Fibroblast of lung (primary cell): ENCODE data around the gene TENM4. TPM values are rescaled to one million over a fixed set of nuclear protein-coding genes. Genes with fewer than 3 reads are reported as not detected.

Experiments
- DNase-seq, 2 donors: peaks; one replicate each; pipeline versions ENCODE4 v3.0.0 to v3.0.0-alpha.2; 2010; ENCODE audit warnings: low read depth in 2 of 2
- H2AFZ ChIP-seq: 2 replicates; pipeline ENCODE4 v1.5.1; 2012; ENCODE audit warnings: low read length, control low read depth, inconsistent platforms
- H3K27ac ChIP-seq: 2 replicates; pipeline ENCODE4 v1.5.1; 2011; ENCODE audit warnings: low read length, control low read depth; ENCODE audit not compliant: insufficient read depth
- H3K27me3 ChIP-seq: 2 replicates; pipeline ENCODE4 v1.5.1; 2011; ENCODE audit warnings: mild to moderate bottlenecking, low read length; ENCODE audit not compliant: control insufficient read depth, insufficient read depth
- H3K36me3 ChIP-seq: 2 replicates; pipeline ENCODE4 v1.5.1; 2011; ENCODE audit warnings: low read length; ENCODE audit not compliant: control insufficient read depth, insufficient read depth
- H3K4me1 ChIP-seq: 2 replicates; pipeline ENCODE4 v1.5.1; 2011; ENCODE audit warnings: low read length; ENCODE audit not compliant: control insufficient read depth, insufficient read depth; ENCODE audit errors: extremely low read depth
- H3K4me2 ChIP-seq: 2 replicates; pipeline ENCODE4 v1.5.1; 2011; ENCODE audit warnings: low read length, control low read depth; ENCODE audit not compliant: insufficient read depth; ENCODE audit errors: extremely low read depth
- H3K4me3 ChIP-seq, 4 experiments: fragments of 200-600 bp in 1 of 4; sonication (generic) in 1 of 4; replicated peaks in 1 of 4; 2 replicates each; pipeline ENCODE4 v1.5.1; 2011 to 2016; ENCODE audit warnings: low read length in 4 of 4, low read depth in 3 of 4, mild to moderate bottlenecking in 3 of 4, control low read depth in 2 of 4, inconsistent platforms in 1 of 4, mixed read lengths in 1 of 4; ENCODE audit not compliant: insufficient read depth in 1 of 4; ENCODE audit errors: control extremely low read depth in 1 of 4
- H3K79me2 ChIP-seq: 2 replicates; pipeline ENCODE4 v1.5.1; 2012; ENCODE audit warnings: mild to moderate bottlenecking, low read length, inconsistent platforms; ENCODE audit not compliant: control insufficient read depth, insufficient read depth
- H3K9ac ChIP-seq: 2 replicates; pipeline ENCODE4 v1.5.1; 2011; ENCODE audit warnings: mild to moderate bottlenecking, low read length, control low read depth; ENCODE audit not compliant: insufficient read depth
- H3K9me3 ChIP-seq: 2 replicates; pipeline ENCODE4 v1.5.1; 2012; ENCODE audit warnings: low read depth, low read length; ENCODE audit not compliant: control insufficient read depth, insufficient read depth
- H4K20me1 ChIP-seq: 2 replicates; pipeline ENCODE4 v1.5.1; 2011; ENCODE audit warnings: low read length; ENCODE audit not compliant: control insufficient read depth, insufficient read depth; ENCODE audit errors: extremely low read depth
- EZH2 ChIP-seq: IDR thresholded peaks from 2 replicates; pipeline ENCODE4 v1.5.1; 2012; ENCODE audit warnings: low read length, control low read depth, mild to moderate bottlenecking; ENCODE audit errors: missing control alignments
- polyA plus RNA-seq, 2 donors: library from polyadenylated mRNA; depleted of rRNA in 1 of 2; stranded (reverse) in 1 of 2; unstranded in 1 of 2; fragments of >200 nt; gene quantifications; 2 replicates each; pipeline ENCODE4 v1.2.1, GENCODE V29; 2011 to 2012; ENCODE audit warnings: missing spikeins in 1 of 2
- total RNA-seq: library from RNA; depleted of rRNA; stranded (reverse); fragments of >200 nt; gene quantifications from 2 replicates; pipeline ENCODE4 v1.2.1, GENCODE V29; 2014
- TF ChIP-seq, protein P1 (sequence below), 2 donors: IDR thresholded peaks in 1 of 2; conservative IDR thresholded peaks in 1 of 2; 1 replicate in 1 of 2; 2 replicates in 1 of 2; pipeline ENCODE4 v1.5.1; 2011 to 2012; ENCODE audit warnings: low read length in 2 of 2, control low read depth in 1 of 2, inconsistent platforms in 1 of 2, low read depth in 1 of 2, mild to moderate bottlenecking in 1 of 2

TENM4 gene
- total and polyA plus RNA-seq, 2 donors (not counting 1 experiment from before 2014, with no cell fraction given) = 4.6 to 48.4 TPM

DNA sequence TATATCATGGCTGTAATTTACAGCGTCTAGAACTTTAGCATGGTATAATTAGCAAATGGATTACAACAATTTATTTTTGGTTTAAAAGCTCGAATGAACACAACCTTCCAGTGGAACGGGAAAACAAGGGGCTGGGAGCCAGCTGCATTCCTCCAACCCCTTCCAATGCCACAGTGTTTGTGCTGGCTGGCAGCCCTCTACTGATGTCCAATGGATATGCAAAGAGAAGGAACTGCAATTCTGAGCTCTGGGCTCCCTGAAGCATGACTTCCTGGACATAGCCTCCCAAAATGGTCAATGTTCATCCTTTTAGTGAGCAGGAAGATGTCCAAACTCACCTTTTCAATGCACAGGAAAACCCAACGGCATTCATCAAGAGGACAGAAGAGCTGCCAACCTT, 288.3 kb downstream of the TENM4 start:
- Histone ChIP-seq H3K4me3 (no peak overlapping the region), H2AFZ (no peak overlapping the region), H4K20me1 (no peaks in the 10 kb centered on the region), H3K79me2 (no peaks in the 10 kb centered on the region), H3K9me3 (no peaks in the 10 kb centered on the region), H3K36me3 (no peaks in the 10 kb centered on the region), H3K4me1 (no peaks in the 10 kb centered on the region), H3K27me3 (no peaks in the 10 kb centered on the region), H3K27ac (no peak overlapping the region), H3K4me2 (no peak overlapping the region), H3K9ac (no peak overlapping the region)
- DNase-seq = peak in 1 of 2 donors; percentile 59
- TF ChIP-seq EZH2 = no peak
- TF ChIP-seq, protein P1, sequence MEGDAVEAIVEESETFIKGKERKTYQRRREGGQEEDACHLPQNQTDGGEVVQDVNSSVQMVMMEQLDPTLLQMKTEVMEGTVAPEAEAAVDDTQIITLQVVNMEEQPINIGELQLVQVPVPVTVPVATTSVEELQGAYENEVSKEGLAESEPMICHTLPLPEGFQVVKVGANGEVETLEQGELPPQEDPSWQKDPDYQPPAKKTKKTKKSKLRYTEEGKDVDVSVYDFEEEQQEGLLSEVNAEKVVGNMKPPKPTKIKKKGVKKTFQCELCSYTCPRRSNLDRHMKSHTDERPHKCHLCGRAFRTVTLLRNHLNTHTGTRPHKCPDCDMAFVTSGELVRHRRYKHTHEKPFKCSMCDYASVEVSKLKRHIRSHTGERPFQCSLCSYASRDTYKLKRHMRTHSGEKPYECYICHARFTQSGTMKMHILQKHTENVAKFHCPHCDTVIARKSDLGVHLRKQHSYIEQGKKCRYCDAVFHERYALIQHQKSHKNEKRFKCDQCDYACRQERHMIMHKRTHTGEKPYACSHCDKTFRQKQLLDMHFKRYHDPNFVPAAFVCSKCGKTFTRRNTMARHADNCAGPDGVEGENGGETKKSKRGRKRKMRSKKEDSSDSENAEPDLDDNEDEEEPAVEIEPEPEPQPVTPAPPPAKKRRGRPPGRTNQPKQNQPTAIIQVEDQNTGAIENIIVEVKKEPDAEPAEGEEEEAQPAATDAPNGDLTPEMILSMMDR (conservative IDR thresholded peaks at IDR 0.05 in 1 of 2, IDR thresholded peaks at IDR 0.05 in 1 of 2; ENCODE audit: low read depth in 1 of 2, low read length in 2 of 2) = no peak

DNA sequence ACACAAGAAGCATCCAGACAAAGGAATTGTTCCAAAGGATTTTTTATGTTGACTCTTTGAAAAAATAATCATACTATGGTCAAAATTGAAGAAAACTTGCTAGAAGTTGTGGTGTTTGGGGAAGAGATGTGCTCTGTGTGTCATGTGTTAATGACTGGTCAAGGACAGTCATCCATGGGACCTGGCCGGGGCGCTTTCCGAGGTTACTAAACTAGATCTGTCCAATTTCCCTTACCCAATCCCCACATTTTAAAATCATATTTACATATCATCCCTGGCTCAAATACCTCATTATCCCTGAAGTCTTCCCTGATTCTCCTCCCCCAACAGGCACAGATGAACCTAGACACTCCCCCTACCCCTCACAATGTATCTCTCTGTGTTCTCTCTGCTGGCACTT, 289.4 kb downstream of the TENM4 start:
- no peaks in the 10 kb centered on the region for H3K4me1 ChIP-seq
- H3K36me3 ChIP-seq = no peaks in the 10 kb centered on the region
- TF ChIP-seq, protein P1 (conservative IDR thresholded peaks at IDR 0.05 in 1 of 2, IDR thresholded peaks at IDR 0.05 in 1 of 2; ENCODE audit: low read depth in 1 of 2, low read length in 2 of 2) = no peak
- TF ChIP-seq EZH2 = no peak
- H3K79me2 ChIP-seq = no peaks in the 10 kb centered on the region
- no peak overlapping the region for H3K4me2 ChIP-seq
- no peaks in the 10 kb centered on the region for H4K20me1 ChIP-seq
- no peak overlapping the region for H3K27ac ChIP-seq
- no peak overlapping the region for H2AFZ ChIP-seq
- no peak overlapping the region for H3K9ac ChIP-seq
- no peaks in the 10 kb centered on the region for H3K27me3 ChIP-seq
- no peak for DNase-seq
- no peak overlapping the region for H3K4me3 ChIP-seq
- H3K9me3 ChIP-seq = no peaks in the 10 kb centered on the region

DNA sequence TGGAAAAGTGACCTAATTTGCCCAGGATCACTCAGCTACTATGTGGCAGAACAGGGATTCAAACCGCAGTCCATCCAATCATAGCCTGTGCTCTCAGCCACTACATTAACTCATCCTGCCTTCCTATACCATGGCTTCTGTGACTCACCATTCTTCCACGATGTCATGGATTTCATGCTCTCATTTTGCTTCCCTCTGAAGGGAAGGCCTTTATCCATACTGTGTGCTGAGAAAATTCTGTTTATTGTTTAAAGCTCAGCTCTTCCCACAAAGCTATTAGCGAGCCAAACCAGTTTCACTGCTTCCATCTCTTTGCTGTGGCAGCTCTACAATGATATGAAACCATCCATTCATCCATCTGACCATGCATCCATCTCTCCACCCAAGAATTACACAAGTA, 289.9 kb downstream of the TENM4 start:
- Histone ChIP-seq H3K9me3 (no peaks in the 10 kb centered on the region), H3K27me3 (no peaks in the 10 kb centered on the region), H4K20me1 (no peaks in the 10 kb centered on the region), H3K27ac (no peak overlapping the region), H3K4me2 (no peak overlapping the region), H3K4me3 (no peak overlapping the region), H3K9ac (no peak overlapping the region), H3K4me1 (no peaks in the 10 kb centered on the region), H2AFZ (no peak overlapping the region), H3K36me3 (no peaks in the 10 kb centered on the region), H3K79me2 (no peaks in the 10 kb centered on the region)
- TF ChIP-seq, protein P1 (conservative IDR thresholded peaks at IDR 0.05 in 1 of 2, IDR thresholded peaks at IDR 0.05 in 1 of 2; ENCODE audit: low read depth in 1 of 2, low read length in 2 of 2) = no peak
- no peak for TF ChIP-seq EZH2
- DNase-seq = peak; percentile 36 to 71
